OCI-LY7 (cell line): ENCODE measurements around the gene JAG2. TPM values are rescaled to one million over a fixed set of nuclear protein-coding genes. Genes with fewer than 3 reads are reported as not detected.

ENCODE experiments used
- BruUV-seq: library from RNA; stranded (reverse); fragments of 400-500 nt; replicated peaks from 2 replicates; lab custom pipeline; 2021; lab: Mats Ljungman, UMichigan
- CTCF ChIA-PET: fragments of 300-600 bp; sonication (Branson Sonifier 250); formaldehyde crosslinking; loops from one replicate; lab custom pipeline; 2022; ENCODE audit warnings: antibody characterized with exemption; ENCODE audit not compliant: unreplicated experiment; lab: Charles Lee
- POLR2A ChIA-PET: fragments of 300-600 bp; sonication (Branson Sonifier 250); formaldehyde crosslinking; loops from one replicate; lab custom pipeline; 2022; ENCODE audit warnings: antibody characterized with exemption; lab: Charles Lee
- DNase-seq: peaks from one replicate; pipeline ENCODE4 v3.0.0-alpha.2; 2015; ENCODE audit warnings: low spot score
- H2AFZ ChIP-seq: fragments of 200-600 bp; sonication (generic), shearing (Covaris generic); 2 replicates; pipeline ENCODE4 v1.6.1; 2014; ENCODE audit warnings: mild to moderate bottlenecking, antibody characterized with exemption, low read length, moderate library complexity
- H3K27ac ChIP-seq: fragments of 200-600 bp; sonication (generic); 2 replicates; pipeline ENCODE4 v1.5.1; 2014; ENCODE audit warnings: mixed run types, low read depth, mild to moderate bottlenecking, moderate library complexity, low read length, inconsistent platforms; ENCODE audit not compliant: poor library complexity, severe bottlenecking
- H3K36me3 ChIP-seq: fragments of 200-600 bp; sonication (generic); 2 replicates; pipeline ENCODE4 v1.6.1; 2014; ENCODE audit warnings: mild to moderate bottlenecking, antibody characterized with exemption, low read length, moderate library complexity, mixed read lengths; ENCODE audit not compliant: insufficient read depth
- H3K4me1 ChIP-seq: fragments of 200-600 bp; sonication (generic); 2 replicates; pipeline ENCODE4 v1.5.1; 2014; ENCODE audit warnings: mild to moderate bottlenecking, low read length; ENCODE audit not compliant: insufficient read depth, poor library complexity, severe bottlenecking
- H3K4me2 ChIP-seq: fragments of 200-600 bp; sonication (generic); 2 replicates; pipeline ENCODE4 v1.6.1; 2014; ENCODE audit warnings: mild to moderate bottlenecking, low read length
- H3K4me3 ChIP-seq: fragments of 200-600 bp; sonication (generic); 2 replicates; pipeline ENCODE4 v1.5.1; 2014; ENCODE audit warnings: mild to moderate bottlenecking, low read depth, low read length; ENCODE audit not compliant: poor library complexity, severe bottlenecking
- H3K79me2 ChIP-seq: fragments of 200-600 bp; sonication (generic); 2 replicates; pipeline ENCODE4 v1.6.1; 2016; ENCODE audit warnings: low read depth, mild to moderate bottlenecking, low read length, moderate library complexity, mixed read lengths; ENCODE audit not compliant: insufficient read depth
- H3K9me2 ChIP-seq: fragments of 200-600 bp; sonication (generic); 2 replicates; pipeline ENCODE4 v1.6.1; 2016; ENCODE audit warnings: mild to moderate bottlenecking, low read length, mixed read lengths; ENCODE audit not compliant: insufficient read depth
- H3K9me3 ChIP-seq: fragments of 200-600 bp; sonication (generic); 2 replicates; pipeline ENCODE4 v1.6.1; 2014; ENCODE audit warnings: mild to moderate bottlenecking, mixed run types, low read length, mixed read lengths
- H4K20me1 ChIP-seq: fragments of 200-600 bp; sonication (generic); 2 replicates; pipeline ENCODE4 v1.6.1; 2014; ENCODE audit warnings: mild to moderate bottlenecking, antibody characterized with exemption, low read length, moderate library complexity, mixed read lengths; ENCODE audit not compliant: insufficient read depth
- EZH2phosphoT487 ChIP-seq: fragments of 200-600 bp; sonication (generic); IDR thresholded peaks from 2 replicates; pipeline ENCODE4 v1.6.1; 2018; ENCODE audit warnings: low read depth, borderline replicate concordance, mild to moderate bottlenecking, mixed run types, antibody characterized with exemption, low read length, moderate library complexity, mixed read lengths
- intact Hi-C: fragments of 100-400 bp; cut with micrococcal nuclease; formaldehyde crosslinking; loops from one replicate; pipeline ENCODE4 v1.10.0; 2022; ENCODE audit not compliant: unreplicated experiment
- total RNA-seq, 2 experiments: library from RNA; depleted of rRNA in 1 of 2; stranded (reverse); fragments of >200 nt in 1 of 2; shearing (Covaris generic) in 1 of 2; gene quantifications; 2 replicates each; pipeline ENCODE4 v1.2.3, GENCODE V29; 2014 to 2022
- TF ChIP-seq, protein P1 (sequence below): fragments of 200-600 bp; sonication (generic); conservative IDR thresholded peaks from 2 replicates; pipeline ENCODE4 v1.5.1; 2014; ENCODE audit warnings: mild to moderate bottlenecking, antibody characterized with exemption, low read length, moderate library complexity, mixed read lengths

JAG2 gene
- total RNA-seq, 2 experiments from 2014 or later: 5.0 to 6.0 TPM

DNA sequence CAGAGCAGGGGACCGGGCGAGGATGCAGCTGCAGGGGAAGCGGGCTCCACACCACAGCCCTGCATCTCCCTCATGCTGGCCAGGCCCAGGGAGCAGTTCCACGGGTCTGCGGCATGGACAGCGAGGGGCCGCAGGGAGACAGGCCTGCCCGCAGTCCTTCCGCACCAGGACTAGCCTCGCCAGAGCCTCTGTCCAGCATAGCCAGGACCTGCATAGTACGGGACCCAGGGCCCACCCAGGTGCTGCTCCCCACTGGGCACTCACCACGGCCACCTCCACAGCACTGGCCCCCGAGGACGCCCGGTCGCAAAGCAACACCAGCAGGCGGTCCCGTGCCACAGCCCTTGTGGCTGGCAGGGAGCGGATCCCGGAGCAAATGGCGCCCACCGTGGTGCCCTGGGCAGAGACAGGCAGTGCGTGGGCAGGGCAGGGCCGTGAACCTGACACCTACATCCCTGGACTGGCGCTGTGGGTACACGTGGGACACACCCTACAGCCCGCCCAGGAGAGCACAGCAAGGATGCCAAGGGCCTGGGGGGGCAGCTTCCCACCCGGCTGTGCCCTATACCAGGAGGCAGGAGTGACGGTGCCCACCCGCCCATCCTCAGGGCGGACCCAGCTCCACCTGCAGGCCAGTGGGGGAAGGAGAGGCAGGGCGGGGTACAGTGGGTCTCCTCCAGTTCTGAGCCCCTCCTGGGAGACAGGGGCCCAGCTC lies 23.8 kb downstream of the JAG2 start:
- no peak overlapping the region for H3K4me3 ChIP-seq
- no peaks in the 10 kb centered on the region for H3K4me1 ChIP-seq
- no peaks in the 10 kb centered on the region for H4K20me1 ChIP-seq
- H3K36me3 ChIP-seq: no peaks in the 10 kb centered on the region
- H3K9me2 ChIP-seq: no peaks in the 10 kb centered on the region
- TF ChIP-seq, protein P1, sequence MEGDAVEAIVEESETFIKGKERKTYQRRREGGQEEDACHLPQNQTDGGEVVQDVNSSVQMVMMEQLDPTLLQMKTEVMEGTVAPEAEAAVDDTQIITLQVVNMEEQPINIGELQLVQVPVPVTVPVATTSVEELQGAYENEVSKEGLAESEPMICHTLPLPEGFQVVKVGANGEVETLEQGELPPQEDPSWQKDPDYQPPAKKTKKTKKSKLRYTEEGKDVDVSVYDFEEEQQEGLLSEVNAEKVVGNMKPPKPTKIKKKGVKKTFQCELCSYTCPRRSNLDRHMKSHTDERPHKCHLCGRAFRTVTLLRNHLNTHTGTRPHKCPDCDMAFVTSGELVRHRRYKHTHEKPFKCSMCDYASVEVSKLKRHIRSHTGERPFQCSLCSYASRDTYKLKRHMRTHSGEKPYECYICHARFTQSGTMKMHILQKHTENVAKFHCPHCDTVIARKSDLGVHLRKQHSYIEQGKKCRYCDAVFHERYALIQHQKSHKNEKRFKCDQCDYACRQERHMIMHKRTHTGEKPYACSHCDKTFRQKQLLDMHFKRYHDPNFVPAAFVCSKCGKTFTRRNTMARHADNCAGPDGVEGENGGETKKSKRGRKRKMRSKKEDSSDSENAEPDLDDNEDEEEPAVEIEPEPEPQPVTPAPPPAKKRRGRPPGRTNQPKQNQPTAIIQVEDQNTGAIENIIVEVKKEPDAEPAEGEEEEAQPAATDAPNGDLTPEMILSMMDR: no peak
- TF ChIP-seq EZH2phosphoT487: no peak
- H2AFZ ChIP-seq: no peak overlapping the region
- no TSS peak for BruUV-seq
- ChIA-PET CTCF (no interaction called here), POLR2A (no interaction called here)
- DNase-seq: no peak
- no peak overlapping the region for H3K4me2 ChIP-seq
- 0 out of 2 replicates have a peak, but pooled peaks cover 4% of the 10 kb centered on the region for H3K9me3 ChIP-seq
- H3K79me2 ChIP-seq: no peaks in the 10 kb centered on the region
- no peak overlapping the region for H3K27ac ChIP-seq
- intact Hi-C loops: no loop called here

DNA sequence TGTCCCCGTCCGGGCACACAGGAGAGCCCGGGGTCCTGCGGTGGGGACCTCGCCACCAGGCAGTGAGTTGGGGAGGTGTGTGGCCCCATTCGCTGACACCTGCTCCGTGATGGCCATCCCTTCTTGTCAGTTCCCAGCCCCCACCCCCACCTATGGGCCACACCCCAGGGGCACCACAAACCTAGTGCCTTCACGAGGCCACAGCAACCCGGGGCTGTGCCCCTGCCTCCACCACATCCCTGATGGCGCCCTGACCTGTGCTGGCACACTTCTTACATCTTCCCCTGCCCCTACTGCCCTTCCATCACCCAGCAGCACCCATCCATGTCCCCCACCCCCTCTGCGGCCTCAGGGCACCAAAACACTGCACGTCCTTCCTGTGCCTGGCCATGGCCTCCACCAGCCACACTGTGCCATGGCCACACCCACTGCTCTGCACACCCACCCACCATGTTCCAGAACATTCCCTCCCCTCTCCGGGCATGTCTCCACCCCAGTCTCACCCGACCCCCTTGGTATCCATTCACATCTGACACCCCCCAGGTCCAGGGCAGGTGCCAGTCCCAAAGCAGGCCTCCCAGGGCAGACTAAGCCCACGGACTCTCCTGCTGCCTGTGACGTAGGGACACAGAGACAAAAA lies 24.4 kb downstream of the JAG2 start:
- Histone ChIP-seq H3K4me2 (no peak overlapping the region), H4K20me1 (no peaks in the 10 kb centered on the region), H3K9me3 (0 out of 2 replicates have a peak, but pooled peaks cover 10% of the 10 kb centered on the region), H3K4me1 (no peaks in the 10 kb centered on the region), H3K27ac (no peak overlapping the region), H3K4me3 (no peak overlapping the region), H2AFZ (no peak overlapping the region), H3K36me3 (no peaks in the 10 kb centered on the region), H3K9me2 (no peaks in the 10 kb centered on the region), H3K79me2 (no peaks in the 10 kb centered on the region)
- intact Hi-C loops: no loop called here
- CTCF ChIA-PET: no interaction called here
- no peak for DNase-seq
- POLR2A ChIA-PET: no interaction called here
- no TSS peak for BruUV-seq
- TF ChIP-seq EZH2phosphoT487: no peak
- TF ChIP-seq, protein P1: no peak

DNA sequence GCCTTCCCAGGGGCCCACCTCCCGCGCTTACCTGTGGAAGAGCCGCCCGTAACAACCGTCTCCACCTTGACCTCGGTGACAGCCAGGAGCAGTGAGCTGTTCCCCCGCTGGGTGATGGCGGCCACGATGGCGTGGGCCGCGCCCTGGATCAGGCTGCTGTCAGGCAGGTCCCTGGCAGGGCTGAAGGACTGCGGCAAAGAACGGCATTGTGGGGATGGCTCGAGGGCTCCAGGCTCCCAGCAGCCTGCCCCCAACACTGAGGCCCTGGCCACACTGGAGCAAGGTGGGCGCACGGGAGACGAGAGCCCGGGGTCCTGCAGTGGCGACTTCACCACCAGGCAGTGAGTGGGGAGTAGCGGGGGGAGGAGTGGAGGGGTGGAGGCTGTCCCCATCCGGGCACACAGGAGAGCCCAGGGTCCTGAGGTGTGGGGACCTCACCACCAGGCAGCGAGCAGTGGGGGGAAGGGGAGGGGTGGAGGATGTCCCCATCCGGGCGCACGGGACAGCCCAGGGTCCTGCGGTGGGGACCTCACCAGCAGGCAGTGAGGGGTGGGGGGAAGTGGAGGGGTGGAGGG lies 25.0 kb downstream of the JAG2 start:
- CTCF ChIA-PET: no interaction called here

More for the DNA sequence above, 25.0 kb downstream of the JAG2 start:
- no peak for DNase-seq
- Histone ChIP-seq H3K4me2 (no peak overlapping the region), H3K79me2 (no peaks in the 10 kb centered on the region), H3K36me3 (no peaks in the 10 kb centered on the region), H3K9me2 (no peaks in the 10 kb centered on the region), H3K4me3 (no peak overlapping the region), H2AFZ (no peak overlapping the region), H4K20me1 (no peaks in the 10 kb centered on the region), H3K9me3 (0 out of 2 replicates have a peak, but pooled peaks cover 10% of the 10 kb centered on the region), H3K27ac (no peak overlapping the region), H3K4me1 (no peaks in the 10 kb centered on the region)
- no TSS peak for BruUV-seq
- POLR2A ChIA-PET: no interaction called here
- intact Hi-C loops: no loop called here
- TF ChIP-seq, protein P1: no peak
- TF ChIP-seq EZH2phosphoT487: no peak
